HG03135 (cell line): ENCODE data around the gene TMEM242.

Source experiments
- ATAC-seq: cut with Tn5 transposase; IDR thresholded peaks from one replicate; pipeline ENCODE4 v1.9.1; 2021; ENCODE audit warnings: mild to moderate bottlenecking, moderate library complexity; ENCODE audit not compliant: unreplicated experiment

TMEM242 gene

DNA sequence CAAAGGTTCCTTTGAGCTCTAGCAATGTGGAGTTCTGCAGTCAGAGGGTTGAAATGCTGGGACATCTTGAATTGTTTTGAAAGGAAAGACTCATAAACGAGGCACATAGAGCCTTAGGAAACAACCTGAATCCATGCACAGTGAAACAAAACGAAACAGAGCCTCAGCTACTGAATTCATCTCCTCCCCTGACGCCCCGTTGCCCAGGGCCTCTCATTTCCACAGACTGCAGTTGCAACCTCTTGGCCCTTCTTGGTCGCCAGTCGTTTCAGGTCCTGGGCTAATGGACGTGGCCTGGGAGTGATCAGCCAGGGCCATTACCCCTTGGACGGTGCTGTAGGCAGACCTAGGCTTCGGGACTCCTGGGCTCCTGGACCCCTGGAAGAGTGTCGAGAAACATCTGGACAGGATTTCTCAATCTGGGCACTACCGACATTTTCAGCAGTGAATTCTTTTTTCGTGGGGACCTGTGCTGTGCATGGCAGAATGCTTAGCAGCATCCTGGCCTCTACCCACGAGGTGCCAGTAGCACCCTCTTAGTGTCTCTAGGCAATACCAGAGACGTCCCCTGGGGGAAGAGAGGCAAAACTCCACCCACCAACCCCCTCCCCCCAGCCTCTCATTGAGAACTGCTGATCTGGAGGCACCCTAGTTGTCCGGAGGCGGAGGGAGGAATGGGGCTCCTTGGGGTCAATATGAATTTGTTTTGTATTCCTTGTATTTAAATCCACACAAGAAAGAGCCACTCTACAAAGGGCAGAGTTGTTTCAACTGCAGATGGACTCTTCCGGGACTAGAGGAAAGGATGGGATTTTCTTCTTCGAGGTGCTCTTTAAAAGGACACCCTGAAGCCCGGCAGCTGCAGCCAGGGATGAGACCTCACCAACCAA lies 50.2 kb downstream of the TMEM242 start:
- ATAC-seq, result no peak

DNA sequence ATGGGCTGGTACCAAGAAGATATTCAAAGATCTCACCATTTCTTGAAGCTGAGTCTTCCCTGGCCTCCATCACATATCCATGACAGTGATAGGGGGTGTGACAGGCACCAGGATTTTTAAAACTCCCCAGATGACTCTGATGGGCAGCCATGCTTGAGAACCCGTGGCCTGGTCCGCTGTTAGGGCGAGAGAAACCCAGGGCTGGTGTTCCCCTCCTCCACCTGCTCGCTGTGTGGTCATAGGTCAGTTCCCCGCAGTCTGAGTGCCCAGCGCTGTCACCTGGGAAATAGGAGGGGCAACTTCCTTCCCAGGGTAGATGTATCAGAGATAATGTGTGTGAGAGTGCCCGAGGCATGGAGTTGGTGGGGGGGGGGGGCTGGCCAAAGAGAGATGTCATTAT lies 50.9 kb downstream of the TMEM242 start:
- ATAC-seq, result no peak

DNA sequence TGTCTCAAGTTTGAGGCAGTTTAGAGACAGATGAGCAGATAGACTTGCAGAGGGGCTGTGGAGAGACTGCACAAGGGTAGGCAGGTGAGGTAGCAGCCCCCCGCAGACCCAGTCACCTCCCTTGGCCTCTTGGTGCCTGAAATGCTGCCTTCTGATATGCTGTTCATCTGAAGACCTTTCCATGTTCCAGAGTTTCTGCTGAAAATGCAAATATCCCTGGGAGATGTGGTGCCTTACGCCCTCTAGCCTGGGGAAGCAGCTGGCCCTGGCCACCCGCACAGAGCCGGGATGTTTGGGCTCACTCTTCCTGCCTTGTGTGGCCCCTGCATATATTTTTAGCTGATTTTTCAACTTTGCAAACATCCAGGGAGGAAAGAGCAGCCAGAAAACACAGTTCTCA lies 51.4 kb downstream of the TMEM242 start:
- ATAC-seq, result no peak

DNA sequence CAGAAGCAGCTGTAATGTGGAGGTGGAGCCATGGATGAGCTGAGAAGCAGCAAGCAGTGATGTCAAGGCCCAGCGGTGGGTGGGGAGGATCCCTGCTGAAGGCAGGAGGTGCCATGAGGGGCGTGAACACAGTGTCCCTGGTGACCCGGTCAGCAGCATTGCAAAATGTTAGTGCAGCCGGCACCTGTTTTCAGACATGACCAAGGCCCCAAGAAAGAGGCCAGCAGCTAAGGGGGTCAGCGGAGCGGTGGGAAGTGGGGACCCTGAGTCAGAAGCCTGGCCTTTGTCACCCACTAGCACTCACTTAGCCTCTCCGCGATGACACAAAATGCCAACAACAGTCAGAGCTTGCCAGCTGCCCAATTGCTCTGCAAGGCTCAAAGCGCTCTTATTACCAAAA lies 51.9 kb downstream of the TMEM242 start:
- no peak for ATAC-seq

DNA sequence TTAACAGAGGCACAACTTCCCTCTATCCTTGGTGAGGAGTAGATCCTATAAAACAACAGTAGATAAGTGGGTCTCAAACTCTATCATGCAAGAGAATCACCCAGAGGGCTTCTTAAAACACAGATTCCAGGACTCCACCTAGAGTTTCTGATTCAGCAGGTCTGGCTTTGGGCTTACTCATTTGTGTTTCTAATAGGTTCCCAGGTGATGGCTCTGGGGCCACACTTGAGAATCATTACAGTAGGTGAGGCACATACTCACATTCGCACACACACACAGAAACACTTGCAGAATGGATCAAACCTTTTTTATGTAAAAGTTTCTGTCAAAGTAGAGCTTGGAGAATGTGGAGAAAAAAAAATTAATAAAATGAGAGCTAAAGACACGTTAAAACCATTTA lies 52.4 kb downstream of the TMEM242 start:
- no peak for ATAC-seq

GRCh38 chr6:157270308-157270707 lies 53.0 kb downstream of the TMEM242 start:
- ATAC-seq, result no peak

DNA sequence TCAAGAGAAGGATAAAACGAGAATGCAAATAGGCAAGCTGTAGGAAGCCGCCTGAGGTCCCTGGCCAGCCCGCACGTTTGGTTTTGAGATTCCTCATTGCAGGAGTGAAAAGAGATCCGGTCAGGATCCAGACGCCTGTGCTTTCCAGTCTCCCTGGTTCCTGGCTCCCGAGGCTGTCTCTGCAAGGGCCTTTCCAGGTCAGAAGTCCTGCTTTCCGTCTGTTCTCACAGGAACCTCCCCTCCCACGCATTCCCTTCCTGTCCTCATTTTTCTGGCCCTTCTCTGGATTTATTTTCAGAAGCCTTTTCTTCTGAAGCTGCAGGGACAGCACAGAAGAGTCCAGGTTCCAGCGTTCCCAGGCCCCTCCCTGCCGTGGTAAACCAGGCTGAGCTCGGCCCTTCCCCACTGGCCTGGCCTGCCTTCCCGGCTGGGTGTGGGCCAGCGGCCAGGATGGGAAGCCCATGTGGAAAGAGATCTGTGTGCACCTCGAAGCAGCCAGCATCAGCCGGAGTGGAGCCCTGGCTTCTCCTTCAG lies 54.0 kb downstream of the TMEM242 start:
- ATAC-seq, result no peak

DNA sequence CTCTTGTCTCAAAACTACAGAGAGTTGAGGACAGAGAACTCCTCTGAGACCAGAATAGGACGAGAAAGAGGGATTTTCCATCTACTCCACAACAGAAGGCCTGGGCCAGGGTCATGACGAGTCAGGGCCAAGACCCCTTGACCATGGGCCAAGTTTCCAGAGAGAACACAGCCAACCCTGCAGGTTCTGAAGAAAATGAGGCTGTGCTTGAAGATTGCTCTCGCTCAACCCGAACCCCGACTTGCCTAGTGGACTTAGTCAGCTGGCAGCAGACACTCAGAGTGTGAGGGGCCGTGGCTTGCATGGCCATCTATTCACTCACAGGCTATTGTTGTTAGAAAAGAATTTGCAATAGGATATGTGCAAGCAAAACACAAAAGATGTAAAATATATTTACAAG lies 54.5 kb downstream of the TMEM242 start:
- no peak for ATAC-seq

GRCh38 chr6:157268396-157268795 lies 54.9 kb downstream of the TMEM242 start:
- ATAC-seq, result no peak

DNA sequence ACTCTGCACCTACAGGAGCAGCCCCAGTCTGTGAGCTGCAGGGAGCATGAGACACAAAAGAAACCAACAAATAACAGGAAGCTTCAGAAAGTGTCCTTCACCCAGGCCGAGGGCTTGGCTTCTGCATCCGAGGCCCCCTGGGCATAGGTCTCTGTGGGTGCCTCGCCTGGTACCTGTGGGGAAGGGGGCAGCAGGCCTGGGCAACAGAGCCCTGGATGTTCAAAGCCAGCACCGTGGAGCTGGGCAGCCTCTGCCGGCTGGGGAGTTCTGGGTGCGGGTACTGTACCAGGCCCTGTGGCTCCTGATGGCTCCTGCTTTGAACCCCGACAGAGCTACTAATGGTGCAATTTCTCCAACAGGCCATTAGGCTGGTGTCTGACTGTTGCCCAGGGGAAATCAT lies 55.7 kb downstream of the TMEM242 start:
- no peak for ATAC-seq

- no peak for ATAC-seq
Observed at GRCh38 chr6:157267109-157267611, 56.2 kb downstream of the TMEM242 start.

DNA sequence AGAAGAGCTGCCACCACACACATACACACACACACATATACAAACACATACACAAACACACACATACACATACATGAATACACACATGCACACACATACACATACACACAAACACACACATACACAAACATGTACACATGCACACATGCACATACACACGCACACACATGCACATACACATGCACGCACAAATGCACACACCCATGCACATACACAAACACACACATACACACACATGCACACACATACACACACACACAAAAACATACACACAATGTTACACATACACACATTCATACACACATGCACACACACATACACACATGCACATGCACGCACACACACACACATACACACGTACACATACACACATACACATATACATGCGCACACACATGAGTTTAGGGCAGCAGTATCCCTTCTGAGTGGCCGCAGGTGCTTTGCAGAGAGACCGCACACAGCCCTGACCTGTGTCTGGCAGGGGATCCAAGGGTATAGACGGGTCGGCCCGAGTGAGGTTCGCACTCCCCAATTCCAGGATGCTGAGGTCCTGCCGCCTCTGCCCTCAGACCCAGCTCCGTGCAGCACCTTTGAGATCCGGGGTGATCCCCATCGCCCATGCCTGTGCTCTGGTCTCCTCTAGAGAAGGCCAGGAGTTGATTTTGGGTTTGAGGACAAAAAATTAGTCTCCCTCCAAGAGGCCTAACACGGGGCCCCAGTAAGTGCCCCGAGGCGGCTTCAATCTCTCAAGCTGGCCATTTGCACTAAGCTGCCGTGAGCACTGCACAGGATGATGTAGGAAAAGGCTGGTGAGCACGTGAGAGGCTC lies 56.8 kb downstream of the TMEM242 start:
- ATAC-seq, result no peak

DNA sequence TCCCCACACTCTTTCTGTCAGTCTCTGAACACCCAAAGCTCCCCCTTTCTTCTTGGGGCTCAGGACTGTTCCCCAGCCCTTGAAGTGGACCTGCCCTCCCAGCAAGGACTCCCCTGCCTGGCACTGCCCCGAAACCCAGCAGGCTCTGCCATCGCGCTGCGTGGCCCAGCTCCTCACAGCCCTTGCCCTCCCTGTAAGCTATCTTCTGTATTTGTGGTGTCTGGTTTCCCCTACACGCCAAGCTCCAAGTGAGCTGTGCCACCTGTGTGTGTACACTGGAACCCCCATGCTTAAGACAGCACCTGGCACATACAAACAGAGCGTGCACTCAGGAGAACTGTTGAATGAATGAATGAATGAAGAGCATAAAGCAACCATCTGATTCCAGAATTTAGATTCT lies 57.7 kb downstream of the TMEM242 start:
- no peak for ATAC-seq

DNA sequence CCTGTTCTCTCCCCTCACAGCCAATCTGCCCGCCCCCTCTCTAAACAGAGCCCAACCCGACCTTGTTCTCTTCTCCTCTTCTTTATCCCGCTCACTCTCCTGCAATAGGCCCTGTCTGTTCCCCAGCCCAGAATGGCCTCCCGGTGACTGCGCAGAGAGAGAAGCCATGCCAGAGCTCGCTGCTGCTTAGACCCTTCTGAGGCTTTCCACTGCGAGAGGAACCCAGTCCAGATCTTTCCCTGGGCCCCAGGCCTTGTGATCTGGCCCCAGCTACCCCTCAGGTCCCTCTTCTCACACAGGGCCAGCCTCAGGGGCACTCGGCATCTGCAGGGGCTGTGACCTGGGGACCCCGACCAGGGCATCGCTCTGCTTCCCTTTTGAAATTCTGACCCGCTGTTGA lies 58.1 kb downstream of the TMEM242 start:
- ATAC-seq, result no peak

DNA sequence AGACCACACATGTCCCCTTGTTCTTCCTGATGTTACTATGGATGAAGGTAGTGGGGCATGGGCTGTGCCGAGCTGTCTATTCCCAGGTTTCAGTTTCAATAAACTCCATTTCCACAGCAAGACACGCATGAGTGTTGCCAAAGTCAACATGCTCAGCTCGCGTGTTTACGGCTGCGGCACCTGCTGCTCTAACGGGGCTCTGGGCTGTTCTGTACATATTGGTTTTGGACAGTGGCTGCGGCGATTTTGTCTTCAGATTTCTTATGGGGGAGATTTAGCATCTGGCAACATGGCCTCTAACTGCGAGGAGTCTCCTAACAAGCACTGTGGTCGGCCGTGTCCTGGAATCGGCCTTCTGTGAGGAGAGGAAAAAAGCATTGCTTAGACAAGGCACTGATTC lies 58.6 kb downstream of the TMEM242 start:
- ATAC-seq, result no peak

GRCh38 chr6:157263881-157264397 lies 59.4 kb downstream of the TMEM242 start:
- no peak for ATAC-seq

GRCh38 chr6:157263146-157263545 lies 60.2 kb downstream of the TMEM242 start:
- no peak for ATAC-seq

DNA sequence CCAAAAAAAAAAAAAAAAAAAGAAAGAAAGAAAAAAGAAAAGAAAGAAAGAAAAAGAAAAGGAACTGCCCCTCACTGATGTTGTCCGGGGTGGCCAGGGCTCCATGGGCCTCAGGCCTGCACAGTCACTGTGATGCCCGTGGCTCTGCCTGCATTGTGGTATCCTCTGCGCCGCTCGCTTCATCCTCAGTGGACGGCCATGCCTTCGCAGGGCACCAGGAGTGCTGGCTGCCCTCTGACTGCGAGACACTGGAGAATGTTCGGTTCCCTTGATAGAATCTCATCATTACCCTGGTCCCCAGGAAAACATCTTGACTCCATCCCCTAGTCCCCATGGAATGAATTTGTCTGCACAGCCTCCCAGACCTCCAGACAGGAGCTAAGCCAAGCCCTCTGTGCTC lies 61.7 kb downstream of the TMEM242 start:
- ATAC-seq, result no peak

- ATAC-seq, result no peak
Observed at GRCh38 chr6:157260735-157261410, 62.4 kb downstream of the TMEM242 start.

DNA sequence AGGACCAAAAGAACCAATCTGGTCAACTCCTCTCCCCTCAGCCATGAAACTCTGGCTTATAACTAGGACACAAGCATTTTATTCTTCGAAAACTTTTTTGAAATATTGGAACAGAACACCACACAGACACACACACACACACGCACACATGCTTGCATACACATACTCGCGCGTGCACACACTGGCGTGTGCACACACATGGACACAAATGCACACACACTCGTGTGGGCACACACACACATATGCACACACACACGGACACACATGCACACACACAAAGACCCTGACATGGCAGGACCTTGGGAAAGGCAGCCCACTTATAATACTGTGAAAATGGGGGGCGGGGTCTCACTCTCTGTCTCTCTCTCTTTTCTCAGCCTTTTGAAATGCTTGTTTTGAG lies 63.9 kb downstream of the TMEM242 start:
- ATAC-seq, result no peak

- ATAC-seq, result no peak
Observed at GRCh38 chr6:157258878-157259277, 64.4 kb downstream of the TMEM242 start.
